HCT116 (cell line): Measurements from ENCODE around the gene IRGM. TPM values are rescaled to one million over a fixed set of nuclear protein-coding genes. Genes with fewer than 3 reads are reported as not detected.

ENCODE experiments used
- ATAC-seq: fragments of 200-7000 bp; cut with Tn5 transposase; 2 replicates; pipeline ENCODE4 v1.9.1; 2020; ENCODE audit warnings: mild to moderate bottlenecking, moderate library complexity
- BruUV-seq: library from RNA; stranded (reverse); fragments of 400-500 nt; replicated peaks from 2 replicates; lab custom pipeline; 2021; lab: Mats Ljungman, UMichigan
- CTCF ChIA-PET: fragments of 300-600 bp; sonication (Branson Sonifier 250); formaldehyde crosslinking; loops from one replicate; lab custom pipeline; 2021; ENCODE audit warnings: antibody characterized with exemption; lab: Charles Lee
- POLR2A ChIA-PET: fragments of 300-600, 350-600 bp; sonication (Branson Sonifier 250); formaldehyde crosslinking; loops from one replicate; lab custom pipeline; 2021; ENCODE audit warnings: antibody characterized with exemption; lab: Charles Lee
- RAD21 ChIA-PET, 2 experiments: fragments of 300-600 bp; sonication (Branson Sonifier 250); formaldehyde crosslinking; loops; one replicate each; lab custom pipeline; 2023; ENCODE audit warnings: low total read pairs in 2 of 2; ENCODE audit not compliant: uncharacterized antibody in 2 of 2, unreplicated experiment in 2 of 2, low non-redundant PET in 1 of 2; lab: Charles Lee
- DNase-seq: peaks from one replicate; pipeline ENCODE4 v3.0.0-alpha.2; 2010; ENCODE audit warnings: low read depth, low spot score
- H2AFZ ChIP-seq: fragments of 200-600 bp; shearing (Covaris generic), sonication (generic); 2 replicates; pipeline ENCODE4 v1.6.1; 2017; ENCODE audit warnings: low read depth, mixed run types, mixed read lengths, antibody characterized with exemption, low read length; ENCODE audit not compliant: poor library complexity, severe bottlenecking
- H3K27ac ChIP-seq: 2 replicates; pipeline ENCODE4 v1.5.1; 2012; ENCODE audit warnings: low read depth, low read length
- H3K27me3 ChIP-seq: fragments of 200-600 bp; sonication (generic); 2 replicates; pipeline ENCODE4 v1.6.1; 2016; ENCODE audit warnings: mixed run types, low read length, mixed read lengths; ENCODE audit not compliant: insufficient read depth
- H3K36me3 ChIP-seq, 2 experiments: fragments of 200-500 bp in 1 of 2; fragments of 200-600 bp in 1 of 2; sonication (Bioruptor generic) in 1 of 2; sonication (generic) in 1 of 2; 2 replicates each; pipeline versions ENCODE4 v1.5.1 to v1.6.1; 2014 to 2016; ENCODE audit warnings: low read length in 2 of 2, inconsistent platforms in 1 of 2, mixed read lengths in 1 of 2, mixed run types in 1 of 2; ENCODE audit not compliant: insufficient read depth in 2 of 2, control insufficient read depth in 1 of 2
- H3K4me1 ChIP-seq, 2 experiments: fragments of 200-600 bp in 1 of 2; sonication (generic) in 1 of 2; 2 replicates each; pipeline versions ENCODE4 v1.5.1 to v1.6.1; 2012 to 2017; ENCODE audit warnings: low read length in 2 of 2, inconsistent platforms in 1 of 2, mild to moderate bottlenecking in 1 of 2, mixed read lengths in 1 of 2, mixed run types in 1 of 2, moderate library complexity in 1 of 2; ENCODE audit not compliant: insufficient read depth in 2 of 2, control insufficient read depth in 1 of 2
- H3K4me2 ChIP-seq: fragments of 200-600 bp; sonication (generic); 2 replicates; pipeline ENCODE4 v1.6.1; 2017; ENCODE audit warnings: mixed run types, low read length, mixed read lengths
- H3K4me3 ChIP-seq, 2 experiments: fragments of 200-600 bp in 1 of 2; sonication (generic) in 1 of 2; replicated peaks in 1 of 2; 2 replicates each; pipeline ENCODE4 v1.5.1; 2011 to 2016; ENCODE audit warnings: low read length in 2 of 2, control low read depth in 1 of 2, low read depth in 1 of 2, mild to moderate bottlenecking in 1 of 2, mixed read lengths in 1 of 2, mixed run types in 1 of 2
- H3K79me2 ChIP-seq: fragments of 200-600 bp; sonication (generic); 2 replicates; pipeline ENCODE4 v1.6.1; 2017; ENCODE audit warnings: mild to moderate bottlenecking, mixed run types, low read length, moderate library complexity, mixed read lengths; ENCODE audit not compliant: insufficient read depth
- H3K9ac ChIP-seq: fragments of 200-600 bp; sonication (generic); 2 replicates; pipeline ENCODE4 v1.6.1; 2016; ENCODE audit warnings: low read length, mixed read lengths
- H3K9me2 ChIP-seq: fragments of 200-600 bp; sonication (generic), shearing (Covaris generic); 2 replicates; pipeline ENCODE4 v1.6.1; 2017; ENCODE audit warnings: mixed run types, mild to moderate bottlenecking, moderate library complexity; ENCODE audit not compliant: insufficient read depth
- H3K9me3 ChIP-seq, 2 experiments: fragments of 200-500 bp in 1 of 2; fragments of 200-600 bp in 1 of 2; sonication (Bioruptor generic) in 1 of 2; sonication (generic) in 1 of 2; 2 replicates each; pipeline ENCODE4 v1.6.1; 2014 to 2017; ENCODE audit warnings: low read length in 2 of 2, mixed read lengths in 2 of 2, inconsistent platforms in 1 of 2, low read depth in 1 of 2, mild to moderate bottlenecking in 1 of 2, mixed run types in 1 of 2, moderate library complexity in 1 of 2; ENCODE audit not compliant: control insufficient read depth in 1 of 2, insufficient read depth in 1 of 2
- H4K20me1 ChIP-seq: fragments of 200-600 bp; sonication (generic), shearing (Covaris generic); 2 replicates; pipeline ENCODE4 v1.6.1; 2017; ENCODE audit warnings: mixed run types, mild to moderate bottlenecking, moderate library complexity; ENCODE audit not compliant: insufficient read depth
- CBX3 ChIP-seq: IDR thresholded peaks from 2 replicates; pipeline ENCODE4 v1.6.1; 2012; ENCODE audit warnings: low read depth
- EZH2 ChIP-seq: fragments of 200-600 bp; sonication (generic); IDR thresholded peaks from 2 replicates; pipeline ENCODE4 v1.6.1; 2017; ENCODE audit warnings: antibody characterized with exemption, mixed run types
- FOSL1 ChIP-seq: IDR thresholded peaks from 2 replicates; pipeline ENCODE4 v1.6.1; 2012; ENCODE audit warnings: low read depth
- JUND ChIP-seq: IDR thresholded peaks from 2 replicates; pipeline ENCODE4 v1.6.1; 2012
- POLR2A ChIP-seq: IDR thresholded peaks from 2 replicates; pipeline ENCODE4 v1.7.0; 2011; ENCODE audit warnings: borderline replicate concordance; ENCODE audit not compliant: insufficient read depth, insufficient read length; ENCODE audit errors: extremely low read depth
- POLR2AphosphoS5 ChIP-seq: IDR thresholded peaks from 2 replicates; pipeline ENCODE4 v1.6.1; 2011; ENCODE audit warnings: mild to moderate bottlenecking, low read depth, low read length, moderate library complexity
- YY1 ChIP-seq: IDR thresholded peaks from 2 replicates; pipeline ENCODE4 v1.6.1; 2011; ENCODE audit warnings: low read length, low read depth, moderate library complexity, mild to moderate bottlenecking; ENCODE audit not compliant: insufficient replicate concordance; ENCODE audit errors: extremely low read depth
- ZFX ChIP-seq: fragments of 450-650 bp; IDR thresholded peaks from 2 replicates; pipeline ENCODE4 v1.6.1; 2017
- ZNF274 ChIP-seq: fragments of 200-500 bp; sonication (Bioruptor generic); IDR thresholded peaks from 2 replicates; pipeline ENCODE4 v1.6.1; 2014; ENCODE audit warnings: mild to moderate bottlenecking, low read depth, low read length, inconsistent platforms
- intact Hi-C: fragments of 100-400 bp; cut with micrococcal nuclease; formaldehyde crosslinking; loops from 2 replicates; pipeline ENCODE4 v1.10.0; 2022
- total RNA-seq: library from RNA; stranded (reverse); gene quantifications from one replicate; pipeline ENCODE4 v1.2.1, GENCODE V29; 2021; ENCODE audit not compliant: unreplicated experiment
- TF ChIP-seq, protein P1 (sequence below): IDR thresholded peaks from 2 replicates; pipeline ENCODE4 v1.6.1; 2012; ENCODE audit warnings: low read depth
- TF ChIP-seq, protein P2 (sequence below): IDR thresholded peaks from 2 replicates; pipeline ENCODE4 v1.6.1; 2011; ENCODE audit warnings: mild to moderate bottlenecking, low read length, moderate library complexity; ENCODE audit not compliant: insufficient replicate concordance; ENCODE audit errors: extremely low read depth
- TF ChIP-seq, protein P3 (sequence below), 3 experiments: fragments of 200-600 bp in 1 of 3; sonication (generic) in 1 of 3; IDR thresholded peaks in 2 of 3; conservative IDR thresholded peaks in 1 of 3; 2 replicates each; pipeline ENCODE4 v1.5.1; 2012 to 2017; ENCODE audit warnings: low read depth in 2 of 3, low read length in 2 of 3, antibody characterized with exemption in 1 of 3, borderline replicate concordance in 1 of 3, control low read depth in 1 of 3, mild to moderate bottlenecking in 1 of 3, mixed read lengths in 1 of 3, mixed run types in 1 of 3, moderate library complexity in 1 of 3; ENCODE audit not compliant: insufficient read depth in 1 of 3

IRGM gene
- total RNA-seq, 1 experiment from 2014 or later: not detected

DNA sequence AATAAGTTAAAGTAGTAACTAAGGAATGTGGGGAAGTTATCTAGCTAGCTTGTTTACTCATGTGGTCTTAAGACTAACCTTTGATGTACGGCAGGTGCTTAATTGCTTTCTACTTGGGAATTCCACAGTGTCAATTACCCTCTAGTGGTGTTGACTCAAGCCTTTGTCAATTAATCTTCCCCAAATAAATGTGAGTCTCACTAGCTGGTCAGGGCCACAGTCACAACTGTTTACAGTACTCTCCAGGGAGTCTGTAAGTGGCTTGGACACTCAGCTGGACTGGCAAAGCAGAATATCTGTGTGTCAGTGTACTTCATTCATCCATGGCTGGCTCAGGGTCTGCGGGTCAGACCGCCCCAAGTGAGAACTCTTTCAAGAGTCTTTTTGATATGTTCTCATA is 37.0 kb upstream of the IRGM start:
- Histone ChIP-seq H3K9me3 (no peaks in the 10 kb centered on the region), H2AFZ (no peak overlapping the region), H3K9ac (no peak overlapping the region), H3K4me2 (no peak overlapping the region), H3K27me3 (no peaks in the 10 kb centered on the region), H3K9me2 (0 out of 2 replicates have a peak, but pooled peaks cover 5% of the 10 kb centered on the region), H3K79me2 (no peaks in the 10 kb centered on the region), H3K27ac (no peak overlapping the region), H3K4me3 (no peak overlapping the region), H4K20me1 (no peaks in the 10 kb centered on the region), H3K4me1 (0 out of 4 replicates have a peak, but pooled peaks cover 0 to 2% of the 10 kb centered on the region in 2 experiments), H3K36me3 (no peaks in the 10 kb centered on the region)
- no TSS peak for BruUV-seq
- intact Hi-C loops: no loop called here
- TF ChIP-seq, protein P1, sequence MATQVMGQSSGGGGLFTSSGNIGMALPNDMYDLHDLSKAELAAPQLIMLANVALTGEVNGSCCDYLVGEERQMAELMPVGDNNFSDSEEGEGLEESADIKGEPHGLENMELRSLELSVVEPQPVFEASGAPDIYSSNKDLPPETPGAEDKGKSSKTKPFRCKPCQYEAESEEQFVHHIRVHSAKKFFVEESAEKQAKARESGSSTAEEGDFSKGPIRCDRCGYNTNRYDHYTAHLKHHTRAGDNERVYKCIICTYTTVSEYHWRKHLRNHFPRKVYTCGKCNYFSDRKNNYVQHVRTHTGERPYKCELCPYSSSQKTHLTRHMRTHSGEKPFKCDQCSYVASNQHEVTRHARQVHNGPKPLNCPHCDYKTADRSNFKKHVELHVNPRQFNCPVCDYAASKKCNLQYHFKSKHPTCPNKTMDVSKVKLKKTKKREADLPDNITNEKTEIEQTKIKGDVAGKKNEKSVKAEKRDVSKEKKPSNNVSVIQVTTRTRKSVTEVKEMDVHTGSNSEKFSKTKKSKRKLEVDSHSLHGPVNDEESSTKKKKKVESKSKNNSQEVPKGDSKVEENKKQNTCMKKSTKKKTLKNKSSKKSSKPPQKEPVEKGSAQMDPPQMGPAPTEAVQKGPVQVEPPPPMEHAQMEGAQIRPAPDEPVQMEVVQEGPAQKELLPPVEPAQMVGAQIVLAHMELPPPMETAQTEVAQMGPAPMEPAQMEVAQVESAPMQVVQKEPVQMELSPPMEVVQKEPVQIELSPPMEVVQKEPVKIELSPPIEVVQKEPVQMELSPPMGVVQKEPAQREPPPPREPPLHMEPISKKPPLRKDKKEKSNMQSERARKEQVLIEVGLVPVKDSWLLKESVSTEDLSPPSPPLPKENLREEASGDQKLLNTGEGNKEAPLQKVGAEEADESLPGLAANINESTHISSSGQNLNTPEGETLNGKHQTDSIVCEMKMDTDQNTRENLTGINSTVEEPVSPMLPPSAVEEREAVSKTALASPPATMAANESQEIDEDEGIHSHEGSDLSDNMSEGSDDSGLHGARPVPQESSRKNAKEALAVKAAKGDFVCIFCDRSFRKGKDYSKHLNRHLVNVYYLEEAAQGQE: no peak
- TF ChIP-seq CBX3 (no peak), EZH2 (no peak), ZFX (no peak), FOSL1 (no peak), JUND (no peak), ZNF274 (no peak), POLR2AphosphoS5 (no peak), POLR2A (no peak), YY1 (no peak)
- TF ChIP-seq, protein P2, sequence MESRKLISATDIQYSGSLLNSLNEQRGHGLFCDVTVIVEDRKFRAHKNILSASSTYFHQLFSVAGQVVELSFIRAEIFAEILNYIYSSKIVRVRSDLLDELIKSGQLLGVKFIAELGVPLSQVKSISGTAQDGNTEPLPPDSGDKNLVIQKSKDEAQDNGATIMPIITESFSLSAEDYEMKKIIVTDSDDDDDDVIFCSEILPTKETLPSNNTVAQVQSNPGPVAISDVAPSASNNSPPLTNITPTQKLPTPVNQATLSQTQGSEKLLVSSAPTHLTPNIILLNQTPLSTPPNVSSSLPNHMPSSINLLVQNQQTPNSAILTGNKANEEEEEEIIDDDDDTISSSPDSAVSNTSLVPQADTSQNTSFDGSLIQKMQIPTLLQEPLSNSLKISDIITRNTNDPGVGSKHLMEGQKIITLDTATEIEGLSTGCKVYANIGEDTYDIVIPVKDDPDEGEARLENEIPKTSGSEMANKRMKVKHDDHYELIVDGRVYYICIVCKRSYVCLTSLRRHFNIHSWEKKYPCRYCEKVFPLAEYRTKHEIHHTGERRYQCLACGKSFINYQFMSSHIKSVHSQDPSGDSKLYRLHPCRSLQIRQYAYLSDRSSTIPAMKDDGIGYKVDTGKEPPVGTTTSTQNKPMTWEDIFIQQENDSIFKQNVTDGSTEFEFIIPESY: no peak
- TF ChIP-seq, protein P3, sequence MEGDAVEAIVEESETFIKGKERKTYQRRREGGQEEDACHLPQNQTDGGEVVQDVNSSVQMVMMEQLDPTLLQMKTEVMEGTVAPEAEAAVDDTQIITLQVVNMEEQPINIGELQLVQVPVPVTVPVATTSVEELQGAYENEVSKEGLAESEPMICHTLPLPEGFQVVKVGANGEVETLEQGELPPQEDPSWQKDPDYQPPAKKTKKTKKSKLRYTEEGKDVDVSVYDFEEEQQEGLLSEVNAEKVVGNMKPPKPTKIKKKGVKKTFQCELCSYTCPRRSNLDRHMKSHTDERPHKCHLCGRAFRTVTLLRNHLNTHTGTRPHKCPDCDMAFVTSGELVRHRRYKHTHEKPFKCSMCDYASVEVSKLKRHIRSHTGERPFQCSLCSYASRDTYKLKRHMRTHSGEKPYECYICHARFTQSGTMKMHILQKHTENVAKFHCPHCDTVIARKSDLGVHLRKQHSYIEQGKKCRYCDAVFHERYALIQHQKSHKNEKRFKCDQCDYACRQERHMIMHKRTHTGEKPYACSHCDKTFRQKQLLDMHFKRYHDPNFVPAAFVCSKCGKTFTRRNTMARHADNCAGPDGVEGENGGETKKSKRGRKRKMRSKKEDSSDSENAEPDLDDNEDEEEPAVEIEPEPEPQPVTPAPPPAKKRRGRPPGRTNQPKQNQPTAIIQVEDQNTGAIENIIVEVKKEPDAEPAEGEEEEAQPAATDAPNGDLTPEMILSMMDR (IDR thresholded peaks at IDR 0.05 in 2 of 3, conservative IDR thresholded peaks at IDR 0.05 in 1 of 3; ENCODE audit: borderline replicate concordance in 1 of 3, insufficient read depth in 1 of 3, low read depth in 2 of 3, low read length in 2 of 3): no peak
- POLR2A ChIA-PET: no interaction called here
- CTCF ChIA-PET: no interaction called here
- DNase-seq: no peak
- ATAC-seq: no peak
- RAD21 ChIA-PET: no interaction called here
